Adipocyte (in vitro differentiated cells): ENCODE measurements around the gene PARP3.

ENCODE experiments used
- DNase-seq: peaks from one replicate; pipeline ENCODE4 v3.0.0-alpha.2; 2015; ENCODE audit warnings: low read depth
- H3K27me3 ChIP-seq: replicated peaks from 2 replicates; pipeline ENCODE4 v1.7.0; 2013; ENCODE audit warnings: mild to moderate bottlenecking, low read length, moderate library complexity; ENCODE audit not compliant: control insufficient read depth, insufficient read depth
- H3K36me3 ChIP-seq: 2 replicates; pipeline ENCODE4 v1.7.0; 2013; ENCODE audit warnings: low read length, mild to moderate bottlenecking, moderate library complexity; ENCODE audit not compliant: control insufficient read depth, insufficient read depth, severe bottlenecking
- H3K4me1 ChIP-seq: 2 replicates; pipeline ENCODE4 v1.7.0; 2013; ENCODE audit warnings: mild to moderate bottlenecking, low read length, moderate library complexity; ENCODE audit not compliant: control insufficient read depth, insufficient read depth
- H3K4me3 ChIP-seq: 2 replicates; pipeline ENCODE4 v1.7.0; 2013; ENCODE audit warnings: mild to moderate bottlenecking, low read length, moderate library complexity
- H3K9ac ChIP-seq: 2 replicates; pipeline ENCODE4 v1.7.0; 2013; ENCODE audit warnings: mild to moderate bottlenecking, low read length, moderate library complexity
- H3K9me3 ChIP-seq: 2 replicates; pipeline ENCODE4 v1.7.0; 2013; ENCODE audit warnings: mild to moderate bottlenecking, low read length, moderate library complexity; ENCODE audit not compliant: control insufficient read depth

PARP3 gene

DNA sequence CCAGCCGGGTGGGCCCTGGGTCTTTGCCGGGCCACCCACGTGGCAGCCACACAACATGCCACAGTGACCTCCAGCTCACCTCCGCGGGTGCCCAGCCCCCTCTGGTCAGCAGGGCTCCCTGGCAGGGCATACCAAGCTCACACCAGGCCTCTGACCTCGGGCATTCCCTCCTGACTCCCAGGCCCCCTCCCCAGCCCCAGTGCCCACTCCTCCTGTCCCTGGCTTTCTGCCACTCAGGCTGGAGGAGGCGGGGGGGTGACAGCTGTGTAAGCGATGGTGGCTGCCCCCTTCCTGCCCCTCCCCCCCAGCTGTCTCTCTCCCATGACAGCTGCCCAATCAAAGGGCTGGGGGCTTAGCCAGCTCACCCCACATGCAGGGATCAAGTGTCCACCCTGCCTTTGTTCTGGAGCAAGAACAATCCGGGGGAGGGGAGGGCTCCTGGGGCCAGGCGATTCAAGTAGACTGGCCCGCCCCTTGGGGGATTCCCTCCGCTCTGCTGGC lies 21.8 kb downstream of the PARP3 start:
- Histone ChIP-seq H3K36me3 (peaks cover 9% of the 10 kb centered on the region), H3K9me3 (no peaks in the 10 kb centered on the region), H3K9ac (no peak overlapping the region), H3K4me3 (no peak overlapping the region), H3K4me1 (peaks cover 10% of the 10 kb centered on the region), H3K27me3 (no peaks in the 10 kb centered on the region)
- no peak for DNase-seq

DNA sequence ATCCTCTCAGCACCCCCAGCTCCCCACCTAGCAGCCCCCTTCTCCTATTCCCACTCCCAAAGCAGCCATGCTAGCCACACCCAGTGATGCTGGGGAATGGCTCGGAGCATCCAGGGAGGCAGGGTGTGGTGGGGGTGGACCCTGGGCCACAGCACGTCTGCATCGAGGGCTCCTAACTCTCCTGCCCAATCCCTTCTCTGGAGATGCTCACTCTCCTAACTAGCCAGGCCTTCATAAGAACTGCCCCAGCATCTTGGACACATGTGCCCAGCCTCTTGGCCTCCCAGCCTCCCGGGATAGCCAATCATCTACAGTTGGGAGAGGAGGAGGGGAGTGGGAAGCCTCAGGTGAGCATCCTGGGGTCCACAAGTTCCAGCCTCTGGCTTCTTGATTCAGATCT lies 22.4 kb downstream of the PARP3 start:
- H3K9me3 ChIP-seq: no peaks in the 10 kb centered on the region
- no peaks in the 10 kb centered on the region for H3K27me3 ChIP-seq
- peaks cover 10% of the 10 kb centered on the region for H3K4me1 ChIP-seq
- H3K4me3 ChIP-seq: no peak overlapping the region
- H3K36me3 ChIP-seq: peaks cover 9% of the 10 kb centered on the region
- no peak overlapping the region for H3K9ac ChIP-seq
- DNase-seq: no peak

DNA sequence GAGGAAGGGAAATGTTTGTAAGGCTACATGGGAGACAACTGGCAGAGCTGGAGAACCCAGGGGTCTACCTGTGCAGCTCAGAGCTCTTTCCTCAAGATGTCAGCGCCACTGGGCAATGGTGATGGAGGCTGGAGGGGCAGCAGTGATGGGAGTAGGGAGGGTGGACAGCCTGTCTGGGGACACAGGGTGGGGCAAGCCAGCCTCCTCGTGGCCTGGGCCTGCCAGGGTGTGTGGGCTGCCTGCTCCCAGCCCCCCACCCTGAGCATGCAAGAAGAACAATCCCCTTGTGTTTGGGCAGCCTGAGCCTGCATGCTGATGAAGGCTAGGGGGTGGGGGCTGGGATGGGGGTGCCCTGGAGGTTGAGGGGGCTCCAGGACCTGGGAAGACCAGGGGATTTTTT lies 23.9 kb downstream of the PARP3 start:
- H3K4me1 ChIP-seq: peaks cover 10% of the 10 kb centered on the region
- peaks cover 2% of the 10 kb centered on the region for H3K36me3 ChIP-seq
- no peak for DNase-seq
- H3K9me3 ChIP-seq: no peaks in the 10 kb centered on the region
- no peak overlapping the region for H3K4me3 ChIP-seq
- no peaks in the 10 kb centered on the region for H3K27me3 ChIP-seq
- no peak overlapping the region for H3K9ac ChIP-seq

DNA sequence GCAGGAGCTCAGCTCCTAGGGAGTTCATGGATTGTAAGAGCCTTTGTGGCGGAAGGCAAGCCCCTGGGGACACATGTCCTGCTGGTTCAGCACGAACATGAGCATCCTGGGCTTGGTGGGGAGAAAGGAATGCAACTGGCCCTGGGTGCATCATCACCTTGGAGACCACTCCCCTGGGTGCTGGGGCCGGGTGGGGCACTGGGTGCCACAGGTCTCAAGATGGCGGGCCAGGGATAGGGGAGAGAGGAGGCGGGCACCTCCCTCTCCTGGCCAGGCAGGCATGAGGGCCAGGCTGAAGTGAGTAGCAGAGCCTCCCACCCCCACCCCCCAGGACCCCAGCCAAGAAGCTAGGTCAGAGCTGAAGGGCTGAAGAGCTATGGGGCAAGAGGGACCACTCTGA lies 24.3 kb downstream of the PARP3 start:
- Histone ChIP-seq H3K4me3 (peak overlapping the region; percentile 81), H3K27me3 (no peaks in the 10 kb centered on the region), H3K4me1 (peaks cover 10% of the 10 kb centered on the region), H3K9ac (peak overlapping the region; percentile 92), H3K9me3 (no peaks in the 10 kb centered on the region), H3K36me3 (peaks cover 5% of the 10 kb centered on the region)
- no peak for DNase-seq

DNA sequence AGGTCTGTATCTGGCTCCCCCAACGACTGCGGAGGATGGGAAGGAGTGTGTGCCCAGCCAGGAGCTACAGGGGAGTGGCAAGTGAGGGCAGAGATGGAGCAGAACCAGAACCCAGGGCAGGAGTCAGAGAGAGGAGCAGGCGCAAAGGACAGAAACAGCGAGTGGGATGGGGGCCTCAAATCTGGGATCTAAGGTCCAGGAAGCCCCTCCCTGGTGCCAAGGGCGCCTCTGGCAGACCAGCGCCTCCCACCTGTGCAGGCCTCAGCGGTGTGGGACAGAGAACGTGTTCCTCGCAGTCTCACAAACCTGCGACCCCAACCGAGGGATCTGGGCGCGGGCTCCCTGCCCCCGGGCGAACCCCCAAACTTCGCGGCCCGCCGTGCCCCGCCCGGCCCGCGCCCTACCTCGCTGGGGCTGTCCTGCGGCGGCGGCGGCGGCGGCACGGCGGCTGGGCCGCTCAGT lies 24.8 kb downstream of the PARP3 start:
- no peak for DNase-seq
- no peaks in the 10 kb centered on the region for H3K27me3 ChIP-seq
- peaks cover 10% of the 10 kb centered on the region for H3K4me1 ChIP-seq
- peak overlapping the region; percentile 92 for H3K9ac ChIP-seq
- H3K4me3 ChIP-seq: peak overlapping the region; percentile 81
- H3K36me3 ChIP-seq: peaks cover 7% of the 10 kb centered on the region
- no peaks in the 10 kb centered on the region for H3K9me3 ChIP-seq

DNA sequence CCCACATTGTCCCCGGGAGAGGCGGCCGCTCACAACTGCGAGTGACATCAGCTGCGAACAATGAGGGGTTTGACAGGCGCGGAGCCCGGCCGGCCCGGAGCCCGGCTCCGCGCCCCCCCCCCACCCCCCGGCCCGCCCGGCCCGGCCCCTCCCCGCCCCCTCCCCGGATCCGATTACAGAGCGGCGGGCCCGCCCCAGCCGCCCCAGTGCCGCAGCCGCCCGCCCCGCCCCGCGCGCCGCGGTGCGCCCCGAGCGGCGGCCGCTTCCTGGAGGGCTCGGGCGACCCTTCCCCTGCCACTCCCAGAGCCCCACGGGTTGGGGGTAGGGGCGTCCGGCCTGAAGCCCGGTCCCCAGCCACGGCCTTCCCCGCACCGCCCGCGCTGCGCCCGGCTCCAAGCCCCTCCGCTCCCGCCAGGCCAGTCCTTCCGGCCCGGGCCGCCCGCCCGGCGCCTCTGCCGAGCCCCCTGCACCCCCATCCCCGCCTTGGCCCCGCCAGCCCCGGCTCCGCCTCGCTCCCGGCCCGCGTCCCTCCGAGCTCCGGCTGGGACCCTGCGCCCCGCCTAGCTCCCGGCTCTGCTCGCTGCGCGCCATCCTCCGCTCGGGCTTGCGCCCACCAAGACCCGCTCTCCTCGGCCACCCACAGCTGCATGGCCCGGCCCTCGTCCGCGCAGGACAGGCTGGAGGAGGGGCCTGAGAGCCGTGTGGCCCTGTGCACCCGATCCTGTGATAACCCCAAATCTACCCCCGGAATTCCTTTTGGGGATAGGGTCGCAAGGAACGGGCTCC lies 25.4 kb downstream of the PARP3 start, which contains the start of gene PCBP4:
PCBP4 (minus strand) TSS at position 71 of the 786 bp plus-strand sequence. CDS start 6,214 bp downstream, outside the sequence.
- H3K4me3 ChIP-seq: peak within 1 kb of the TSS; percentile 84
- no peaks in the 10 kb centered on the region for H3K27me3 ChIP-seq
- peak; percentile 80 for DNase-seq
- H3K9ac ChIP-seq: peak within 1 kb of the TSS; percentile 92
- peaks cover 10% of the 10 kb centered on the region for H3K4me1 ChIP-seq
- H3K9me3 ChIP-seq: no peaks in the 10 kb centered on the region
- peaks cover 7% of the 10 kb centered on the region for H3K36me3 ChIP-seq

DNA sequence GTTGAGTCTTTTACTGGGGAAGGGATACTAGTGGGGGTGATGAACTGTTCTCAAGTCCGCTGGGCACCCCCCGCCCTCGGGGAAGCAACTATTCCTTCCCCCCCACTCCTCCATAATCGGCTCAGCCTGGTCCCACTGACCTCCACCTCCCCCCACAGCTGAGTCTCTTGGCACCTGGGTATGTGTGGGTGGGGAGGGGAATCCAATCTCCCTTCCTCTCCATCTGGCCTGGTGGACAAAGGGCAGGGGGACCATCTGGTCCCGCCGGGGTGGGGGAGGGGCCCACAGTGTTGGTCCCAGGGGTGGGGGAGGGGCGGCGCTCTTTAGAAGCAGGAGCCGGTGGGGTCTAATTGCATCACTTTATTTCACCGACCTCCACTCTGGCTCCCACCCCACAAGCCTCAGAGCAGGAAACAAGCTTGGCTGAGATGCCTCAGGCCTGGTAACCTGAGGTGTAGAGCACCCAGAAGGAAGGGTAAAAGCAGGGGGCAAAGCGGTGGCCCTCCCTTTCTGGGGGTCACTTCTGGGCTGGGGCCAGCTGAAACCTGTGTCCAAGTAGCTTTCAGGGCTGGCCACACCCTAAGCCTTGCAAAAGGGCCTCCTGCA lies 26.1 kb downstream of the PARP3 start:
- Histone ChIP-seq H3K27me3 (no peaks in the 10 kb centered on the region), H3K9me3 (no peaks in the 10 kb centered on the region), H3K9ac (peak overlapping the region; percentile 90), H3K4me3 (peak overlapping the region; percentile 84), H3K4me1 (peaks cover 10% of the 10 kb centered on the region), H3K36me3 (peaks cover 7% of the 10 kb centered on the region)
- DNase-seq: peak; percentile 32

DNA sequence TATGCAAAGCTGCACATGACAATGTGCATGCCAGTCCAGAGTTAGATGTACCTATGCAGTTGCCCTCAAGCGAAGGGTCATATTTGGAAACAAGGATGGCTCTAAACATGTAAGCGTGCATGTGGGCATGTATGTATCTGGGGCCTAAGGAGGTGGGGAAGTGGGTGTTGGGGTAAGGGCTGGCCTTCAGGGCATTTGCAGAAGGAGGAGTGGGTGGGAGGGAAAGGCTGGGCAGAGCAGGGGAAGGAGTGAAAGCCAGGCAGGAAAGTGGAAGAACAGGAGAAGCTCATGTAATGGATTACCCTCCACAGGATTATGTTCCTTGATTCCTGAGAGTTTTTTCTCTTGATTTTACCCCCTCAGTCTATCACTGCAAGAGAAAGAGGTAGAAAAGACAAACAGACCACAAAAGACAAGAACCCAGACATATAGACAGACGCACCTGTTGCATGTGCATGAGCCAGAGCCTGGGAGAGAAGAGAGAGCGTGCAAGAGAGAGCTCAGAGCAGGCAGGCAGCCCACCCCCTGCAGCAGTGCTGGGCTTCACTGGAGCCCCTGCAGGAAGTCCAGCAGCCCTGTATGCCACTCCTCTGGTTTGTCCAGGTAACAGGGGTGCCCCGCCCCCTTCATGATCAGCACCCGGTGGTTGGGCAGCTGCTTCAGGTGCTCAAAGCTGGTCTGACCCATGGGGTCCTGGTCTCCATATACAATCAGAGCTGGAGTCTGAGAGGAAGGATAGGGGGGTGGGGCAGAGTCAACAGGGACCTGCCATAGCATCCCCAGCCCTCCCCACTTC lies 26.9 kb downstream of the PARP3 start:
- Histone ChIP-seq H3K9me3 (no peaks in the 10 kb centered on the region), H3K4me1 (peaks cover 12% of the 10 kb centered on the region), H3K4me3 (no peak overlapping the region), H3K36me3 (peaks cover 7% of the 10 kb centered on the region), H3K9ac (no peak overlapping the region), H3K27me3 (no peaks in the 10 kb centered on the region)
- DNase-seq: no peak

DNA sequence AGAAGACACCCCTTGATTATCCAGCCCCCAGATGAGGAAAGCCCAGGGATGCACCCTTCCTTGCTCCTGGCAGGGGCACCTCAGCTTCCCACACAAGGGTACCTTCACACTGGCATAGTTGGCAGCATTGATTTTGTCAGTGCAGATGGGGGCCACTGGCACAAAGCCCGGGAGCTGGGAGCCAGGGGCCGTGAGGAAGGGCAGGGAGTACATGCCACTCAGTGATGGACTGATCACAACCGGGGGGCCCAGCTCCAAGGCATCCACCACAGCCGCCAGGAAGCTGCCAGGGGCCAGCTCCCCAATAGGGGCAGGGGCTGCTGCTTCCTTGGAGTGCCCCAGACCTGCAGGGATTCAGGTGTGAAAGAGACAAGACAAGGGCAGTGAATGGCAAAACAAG lies 27.7 kb downstream of the PARP3 start:
- Histone ChIP-seq H3K9me3 (no peaks in the 10 kb centered on the region), H3K27me3 (no peaks in the 10 kb centered on the region)

DNA sequence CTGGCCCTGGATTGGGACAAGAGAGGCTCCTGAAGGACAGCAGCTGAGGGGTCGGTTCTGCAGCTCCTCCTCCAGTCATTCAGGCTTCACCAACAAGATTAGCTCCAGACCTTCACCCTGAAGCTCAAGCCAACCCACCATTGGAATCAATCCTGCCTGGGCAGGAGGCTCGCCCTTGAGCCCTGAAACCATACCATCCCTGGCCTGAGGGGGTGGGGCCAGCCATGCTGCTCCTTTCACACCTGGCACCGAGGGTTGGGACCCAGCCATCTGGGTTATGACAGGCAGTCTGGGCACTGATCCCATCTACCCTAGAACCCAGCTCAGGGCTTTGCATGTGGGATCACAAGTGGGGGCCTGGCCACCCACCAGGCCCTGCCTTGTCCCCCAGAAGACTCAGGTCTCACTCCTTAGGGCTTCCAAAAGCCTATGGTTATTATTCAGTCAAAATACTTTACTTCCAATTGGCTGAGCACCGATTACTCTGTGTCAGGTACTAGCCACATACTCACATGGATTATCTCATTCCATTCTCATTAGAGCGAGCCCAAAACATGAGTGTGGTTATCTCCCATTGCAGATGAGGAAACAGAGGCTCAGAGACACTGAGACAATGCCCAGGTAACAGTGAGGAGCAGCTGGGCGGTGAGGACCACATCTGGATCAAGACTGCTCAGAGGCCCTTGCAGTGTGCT lies 28.6 kb downstream of the PARP3 start:
- H3K9me3 ChIP-seq: no peaks in the 10 kb centered on the region
- no peaks in the 10 kb centered on the region for H3K27me3 ChIP-seq
- H3K9ac ChIP-seq: no peak overlapping the region
- no peak overlapping the region for H3K4me3 ChIP-seq
- H3K36me3 ChIP-seq: peaks cover 7% of the 10 kb centered on the region
- DNase-seq: no peak
- H3K4me1 ChIP-seq: peaks cover 24% of the 10 kb centered on the region

More for the DNA sequence above, 27.7 kb downstream of the PARP3 start:
- Histone ChIP-seq H3K4me1 (peaks cover 19% of the 10 kb centered on the region), H3K36me3 (peaks cover 7% of the 10 kb centered on the region), H3K4me3 (no peak overlapping the region), H3K9ac (no peak overlapping the region)
- DNase-seq: no peak
